ENCODE results near the gene ISYNA1.

The ISYNA1 gene

GRCh38 chr19:18467978-18468377 lies 30.0 kb upstream of the ISYNA1 start:
- no peak for DNase-seq (ENCODE audit: low read depth)

GRCh38 chr19:18466354-18466753 lies 28.4 kb upstream of the ISYNA1 start:
- no peak for DNase-seq (ENCODE audit: low read depth)

- no peak for DNase-seq (ENCODE audit: low read depth)
Observed at GRCh38 chr19:18465964-18466339, 28.0 kb upstream of the ISYNA1 start.

GRCh38 chr19:18465214-18465963 lies 27.5 kb upstream of the ISYNA1 start:
- DNase-seq (ENCODE audit: low read depth) = no peak

- peak; percentile 85 for DNase-seq (ENCODE audit: low read depth)
Observed at GRCh38 chr19:18464646-18465045, 26.7 kb upstream of the ISYNA1 start.

- no peak for DNase-seq (ENCODE audit: low read depth)
Observed at GRCh38 chr19:18461471-18461870, 23.5 kb upstream of the ISYNA1 start.

- DNase-seq (ENCODE audit: low read depth) = no peak
Observed at GRCh38 chr19:18460900-18461299, 23.0 kb upstream of the ISYNA1 start.

- no peak for DNase-seq (ENCODE audit: low read depth)
Observed at GRCh38 chr19:18457483-18458331, 19.8 kb upstream of the ISYNA1 start.

- DNase-seq (ENCODE audit: low read depth) = no peak
Observed at GRCh38 chr19:18456974-18457373, 19.0 kb upstream of the ISYNA1 start.

- no peak for DNase-seq (ENCODE audit: low read depth)
Observed at GRCh38 chr19:18456279-18456678, 18.3 kb upstream of the ISYNA1 start.

- peak; percentile 54 for DNase-seq (ENCODE audit: low read depth)
Observed at GRCh38 chr19:18453269-18454024, 15.5 kb upstream of the ISYNA1 start.

GRCh38 chr19:18452386-18452785 lies 14.5 kb upstream of the ISYNA1 start:
- no peak for DNase-seq (ENCODE audit: low read depth)

- no peak for DNase-seq (ENCODE audit: low read depth)
Observed at GRCh38 chr19:18450931-18451836, 13.3 kb upstream of the ISYNA1 start.

GRCh38 chr19:18450021-18450930 lies 12.3 kb upstream of the ISYNA1 start:
- DNase-seq (ENCODE audit: low read depth) = no peak

GRCh38 chr19:18449552-18449951 lies 11.6 kb upstream of the ISYNA1 start:
- no peak for DNase-seq (ENCODE audit: low read depth)

- DNase-seq (ENCODE audit: low read depth) = no peak
Observed at GRCh38 chr19:18446811-18447359, 9.0 kb upstream of the ISYNA1 start.

- no peak for DNase-seq (ENCODE audit: low read depth)
Observed at GRCh38 chr19:18446145-18446810, 8.3 kb upstream of the ISYNA1 start.

GRCh38 chr19:18445262-18445948 lies 7.5 kb upstream of the ISYNA1 start:
- DNase-seq (ENCODE audit: low read depth) = no peak

- no peak for DNase-seq (ENCODE audit: low read depth)
Observed at GRCh38 chr19:18444513-18444912, 6.6 kb upstream of the ISYNA1 start.

Measured in GM04503 (cell line).